T1000 (cell line): ENCODE data around the gene ZBTB47.

Experiments used
- DNase-seq: peaks from one replicate; lab custom pipeline; 2025; ENCODE audit warnings: mixed read lengths; lab: John Stamatoyannopoulos, UW

ZBTB47 gene

GRCh38 chr3:42685363-42685881, 31.9 kb downstream of the ZBTB47 start, which contains the start of gene KLHL40:
TSS of gene KLHL40 (plus strand) at chr3:42685537. CDS start at chr3:42685619, 82 bp downstream.
- DNase-seq: no peak

GRCh38 chr3:42685891-42686820, 32.7 kb downstream of the ZBTB47 start:
- no peak for DNase-seq

DNA sequence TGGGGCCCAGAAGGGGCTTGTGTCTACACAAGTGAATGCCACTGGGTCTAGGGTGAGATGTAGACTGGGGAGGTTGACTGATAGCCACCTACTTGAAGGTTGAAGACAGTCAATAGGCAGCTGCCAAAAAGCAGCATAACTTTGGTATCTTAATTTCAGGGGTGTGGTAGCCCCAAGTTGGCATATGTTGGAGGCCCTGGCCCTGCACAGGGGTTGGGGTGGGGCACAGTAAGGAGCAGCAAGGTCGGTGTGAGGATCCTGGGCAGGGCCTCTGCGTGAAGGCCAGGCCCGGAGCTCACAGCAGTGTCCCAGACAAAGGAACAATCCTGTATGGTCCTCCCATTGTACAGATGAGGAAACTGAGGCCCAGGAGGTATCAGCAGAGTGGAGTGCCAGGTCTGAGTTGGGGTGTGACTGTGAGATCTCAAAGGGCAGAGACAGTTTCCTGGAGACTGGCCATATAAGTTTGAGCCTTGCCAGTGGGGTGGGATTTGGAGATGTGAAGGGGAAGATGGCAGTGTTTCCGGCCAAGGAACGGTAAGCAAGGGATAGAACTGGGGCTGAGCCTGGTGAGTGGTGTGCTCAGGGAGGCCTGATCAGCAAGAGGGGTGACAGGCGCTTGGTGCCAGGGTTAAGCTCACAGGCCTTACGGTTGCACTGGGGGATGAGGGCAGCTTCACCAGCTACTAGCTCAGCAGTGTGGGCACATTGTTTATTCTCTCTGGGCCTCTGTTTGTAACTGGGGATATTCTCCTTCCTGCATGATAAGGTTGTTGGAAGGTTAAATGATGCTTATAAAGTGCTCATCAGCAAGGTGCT, 33.5 kb downstream of the ZBTB47 start:
- no peak for DNase-seq

DNA sequence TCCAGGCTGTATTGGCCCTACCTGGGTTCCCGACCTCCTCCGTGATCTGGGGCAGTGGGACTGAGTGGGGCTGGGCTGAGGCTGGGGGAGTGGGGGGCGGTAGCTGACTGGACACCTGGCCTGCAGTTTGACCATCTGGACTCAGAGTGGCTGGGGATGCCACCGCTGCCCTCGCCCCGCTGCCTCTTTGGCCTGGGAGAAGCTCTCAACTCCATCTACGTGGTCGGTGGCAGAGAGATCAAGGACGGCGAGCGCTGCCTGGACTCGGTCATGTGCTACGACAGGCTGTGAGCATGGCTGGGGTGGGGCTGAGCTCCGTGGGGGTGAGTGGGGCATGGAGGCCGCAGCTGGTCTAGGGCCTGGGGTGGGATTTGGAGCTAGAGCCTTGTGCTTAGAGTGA, 34.5 kb downstream of the ZBTB47 start:
- no peak for DNase-seq

- no peak for DNase-seq
Observed at GRCh38 chr3:42688487-42689420, 35.3 kb downstream of the ZBTB47 start.

DNA sequence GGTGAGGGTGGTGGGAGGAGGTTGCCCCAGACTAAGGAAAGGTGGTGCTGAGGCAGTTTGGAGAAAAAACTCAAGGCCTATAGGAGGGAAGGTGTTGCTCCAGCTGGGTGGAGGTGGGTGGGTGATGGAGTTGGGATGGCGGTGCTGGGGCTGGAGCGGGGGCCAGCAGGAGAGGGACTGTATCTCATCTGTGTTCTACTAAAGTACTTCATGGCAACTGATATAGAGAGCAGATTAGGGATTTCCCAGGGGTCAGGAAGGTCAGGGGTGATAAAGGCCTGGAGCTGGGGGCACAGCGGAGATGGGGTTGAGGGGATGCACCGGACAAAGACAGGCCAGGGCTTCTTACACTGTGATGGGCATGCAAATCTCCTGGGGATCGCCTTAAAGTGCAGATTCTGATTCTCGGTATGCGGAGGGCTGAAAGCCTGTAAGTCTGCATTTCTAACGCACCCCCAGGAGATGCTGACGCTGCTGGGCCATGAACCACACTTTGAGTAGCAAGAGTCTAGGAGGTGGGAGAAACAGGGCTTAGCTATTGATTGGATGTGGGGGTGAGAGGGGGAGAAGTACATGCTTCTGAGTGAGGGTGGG, 36.0 kb downstream of the ZBTB47 start:
- no peak for DNase-seq

DNA sequence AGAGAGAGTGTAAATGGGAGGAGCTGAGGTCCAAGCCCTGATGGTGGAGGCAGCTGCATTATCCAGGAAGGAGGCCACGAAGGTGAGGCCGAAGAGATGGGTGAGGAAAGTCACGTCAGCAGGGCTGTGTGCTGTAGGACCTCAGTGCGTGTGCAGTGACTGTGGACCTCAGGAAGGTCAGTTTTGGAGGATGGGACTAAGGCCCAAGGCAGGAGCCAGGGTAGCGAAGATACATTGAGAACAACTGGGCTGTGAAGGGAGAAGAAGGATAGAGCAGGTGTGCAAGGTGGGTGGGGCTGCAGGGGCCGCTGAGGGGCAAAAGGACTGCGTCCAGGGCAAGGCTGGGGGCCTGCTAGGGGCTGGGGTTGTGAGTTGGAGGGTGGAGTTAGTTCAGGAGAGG, 36.7 kb downstream of the ZBTB47 start:
- no peak for DNase-seq

DNA sequence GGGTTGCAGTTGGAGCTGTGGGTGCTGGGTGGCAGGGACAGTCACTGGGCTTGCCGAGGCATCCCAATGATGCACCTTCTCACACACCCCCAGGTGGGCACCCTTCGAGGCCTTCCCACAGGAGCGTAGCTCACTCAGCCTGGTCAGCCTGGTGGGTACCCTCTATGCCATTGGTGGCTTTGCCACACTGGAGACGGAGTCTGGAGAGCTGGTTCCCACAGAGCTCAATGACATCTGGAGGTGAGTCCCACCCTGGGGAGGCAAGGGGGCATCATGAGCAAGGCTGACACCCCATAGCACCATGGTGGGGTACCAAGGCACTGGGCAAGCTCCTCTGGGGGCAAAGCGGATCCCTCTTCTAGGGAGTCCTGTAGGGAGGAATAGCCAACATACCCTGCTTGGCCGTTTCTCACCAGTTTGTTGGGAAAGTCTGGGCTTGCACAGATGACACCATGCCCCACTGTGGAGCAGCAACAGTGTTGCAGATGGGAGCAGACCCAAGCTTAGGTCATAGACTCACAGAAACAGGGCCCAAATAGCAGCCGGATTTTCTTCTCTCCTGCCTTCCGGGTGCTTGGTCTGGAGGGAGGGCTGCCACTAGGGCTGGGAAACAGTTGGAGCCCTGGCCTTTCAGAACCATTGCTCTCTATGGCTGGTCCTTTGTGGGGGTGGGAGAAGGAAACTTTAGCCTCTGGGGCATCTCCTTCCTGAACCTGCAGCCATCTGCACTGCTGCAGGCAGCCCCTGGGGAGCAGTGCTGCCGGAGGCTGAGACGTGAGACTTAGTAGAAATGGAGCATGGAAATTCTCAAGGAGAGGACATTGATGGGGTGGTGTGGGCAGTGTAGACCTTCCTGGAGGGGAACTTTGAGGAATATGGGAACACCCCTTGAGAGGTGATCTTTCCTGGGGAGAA, 37.5 kb downstream of the ZBTB47 start:
- no peak for DNase-seq

- no peak for DNase-seq
Observed at GRCh38 chr3:42691816-42692666, 38.5 kb downstream of the ZBTB47 start.

GRCh38 chr3:42692667-42693529, 39.4 kb downstream of the ZBTB47 start:
- no peak for DNase-seq

- DNase-seq: no peak
Observed at GRCh38 chr3:42693530-42693930, 40.0 kb downstream of the ZBTB47 start.

- no peak for DNase-seq
Observed at GRCh38 chr3:42694366-42694765, 40.9 kb downstream of the ZBTB47 start.

- DNase-seq: no peak
Observed at GRCh38 chr3:42696356-42697288, 43.1 kb downstream of the ZBTB47 start.

- DNase-seq: no peak
Observed at GRCh38 chr3:42697289-42698051, 44.0 kb downstream of the ZBTB47 start.

DNA sequence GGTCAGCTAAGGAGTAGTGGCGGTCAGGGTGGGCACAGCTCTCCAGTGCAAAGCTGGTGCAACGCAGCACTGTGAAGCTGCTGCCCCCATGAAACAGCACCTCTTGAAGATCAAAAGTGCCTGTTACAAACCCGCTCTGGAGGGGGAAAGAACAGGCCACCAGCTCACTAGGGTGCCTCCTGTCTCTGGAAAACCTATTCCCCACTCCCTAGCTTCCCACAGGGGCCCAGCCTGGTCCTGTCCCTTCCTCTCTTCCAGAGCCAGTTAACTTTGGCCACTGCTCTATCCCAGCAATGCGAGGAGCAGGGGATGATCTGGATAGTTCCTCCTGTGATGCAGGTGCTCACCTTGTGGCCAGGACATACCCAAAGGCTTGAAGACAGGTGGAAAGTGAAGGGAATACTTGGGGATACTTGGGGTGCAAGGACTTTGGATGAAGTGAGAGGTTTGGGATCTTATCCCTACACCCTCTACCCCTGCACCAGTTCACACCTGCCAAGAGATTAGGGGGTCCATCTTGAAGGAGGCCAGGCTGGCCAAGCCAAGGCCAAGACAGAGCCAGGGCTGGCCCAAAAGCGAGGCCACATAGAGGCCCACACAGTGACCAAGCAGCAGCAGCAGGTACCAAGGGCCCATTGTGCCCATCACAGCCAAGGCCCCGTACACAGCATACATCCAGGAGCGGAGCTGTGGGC, 44.9 kb downstream of the ZBTB47 start:
- DNase-seq: no peak

DNA sequence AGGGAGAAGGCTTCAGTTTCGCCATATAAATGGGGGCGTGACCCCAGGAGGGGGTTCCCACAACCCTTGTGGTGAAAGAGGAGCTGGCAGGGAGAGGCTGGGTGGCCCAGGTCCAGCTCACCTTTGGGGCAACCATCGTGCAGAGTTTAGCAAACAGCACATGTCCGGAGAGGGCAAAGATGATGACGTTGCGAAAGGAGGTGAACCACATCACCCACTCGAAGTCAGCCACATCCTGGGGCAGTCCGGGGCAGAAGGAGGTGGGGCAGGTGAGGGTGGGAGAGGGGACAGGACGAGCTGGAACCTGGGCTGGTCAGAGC, 45.4 kb downstream of the ZBTB47 start:
- DNase-seq: no peak
